ENCODE measurements around the gene DNAJC21. TPM values are rescaled to one million over a fixed set of nuclear protein-coding genes. Genes with fewer than 3 reads are reported as not detected.

Gene DNAJC21
- total RNA-seq, 1 experiment from 2014 or later, result 34.7 TPM

DNA sequence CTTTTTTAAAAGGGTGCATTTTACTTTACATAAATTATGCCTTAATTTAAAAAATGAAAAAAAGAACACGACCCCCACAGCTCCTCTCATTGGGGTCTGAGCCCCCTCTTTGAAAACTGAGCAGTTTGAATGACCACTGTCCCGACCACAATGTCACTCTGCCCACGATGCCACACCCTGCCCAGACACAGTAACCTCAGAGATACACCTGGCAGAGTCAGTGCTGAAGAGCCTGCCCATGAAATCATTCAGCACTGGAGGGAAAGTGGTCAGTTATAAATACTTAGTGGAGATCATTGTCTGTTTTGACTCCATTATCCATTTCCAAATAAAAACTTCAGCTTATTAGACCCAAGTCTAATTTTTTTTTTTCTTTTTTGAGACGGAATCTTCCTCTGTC lies 49.3 kb downstream of the DNAJC21 start:
- Histone ChIP-seq H3K9ac (ENCODE audit: low read length) (no peak overlapping the region), H3K27ac (ENCODE audit: low read depth, low read length) (no peak overlapping the region), H3K36me3 (ENCODE audit: control insufficient read depth in 1 of 2, insufficient read depth in 2 of 2, low read length in 2 of 2) (no peaks in the 10 kb centered on the region), H3K4me3 (replicated peaks in 1 of 2; ENCODE audit: low read depth in 1 of 2, low read length in 2 of 2) (no peak overlapping the region), H3K9me2 (ENCODE audit: insufficient read depth) (no peaks in the 10 kb centered on the region), H3K9me3 (ENCODE audit: control insufficient read depth in 1 of 2, insufficient read depth in 1 of 2, low read depth in 1 of 2, low read length in 2 of 2) (no peaks in the 10 kb centered on the region), H3K79me2 (ENCODE audit: insufficient read depth, low read length) (no peaks in the 10 kb centered on the region), H2AFZ (ENCODE audit: low read depth, low read length, poor library complexity, severe bottlenecking) (no peak overlapping the region), H3K4me1 (ENCODE audit: control insufficient read depth in 1 of 2, insufficient read depth in 2 of 2, low read length in 2 of 2) (no peaks in the 10 kb centered on the region), H3K4me2 (ENCODE audit: low read length) (no peak overlapping the region), H4K20me1 (ENCODE audit: insufficient read depth) (no peaks in the 10 kb centered on the region), H3K27me3 (ENCODE audit: insufficient read depth, low read length) (no peaks in the 10 kb centered on the region)
- no TSS peak for BruUV-seq (replicated peaks)
- DNase-seq (ENCODE audit: low read depth, low spot score) (no peak), ATAC-seq (no peak)
- ChIA-PET CTCF (interaction anchor here (1.1 kb wide), 1 partner anchor 21 kb away, joined by 3 read pairs; no protein-coding TSS in a partner anchor), RAD21 (ENCODE audit: low non-redundant PET in 1 of 2, low total read pairs in 2 of 2, uncharacterized antibody in 2 of 2, unreplicated experiment in 2 of 2) (no interaction called here), POLR2A (no interaction called here)
- TF ChIP-seq CEBPB (IDR thresholded peaks at IDR 0.05; ENCODE audit: low read depth) (no peak), SP1 (IDR thresholded peaks at IDR 0.05; ENCODE audit: low read depth) (no peak), EZH2phosphoT487 (IDR thresholded peaks at IDR 0.05; ENCODE audit: borderline replicate concordance) (no peak), POLR2A (IDR thresholded peaks at IDR 0.05; ENCODE audit: borderline replicate concordance, extremely low read depth, insufficient read depth, insufficient read length) (no peak), ZFX (IDR thresholded peaks at IDR 0.05) (no peak), EGR1 (IDR thresholded peaks at IDR 0.05; ENCODE audit: low read depth) (no peak), SRF (IDR thresholded peaks at IDR 0.05; ENCODE audit: low read depth) (no peak), EZH2 (IDR thresholded peaks at IDR 0.05) (no peak), JUND (IDR thresholded peaks at IDR 0.05) (no peak), SIN3A (IDR thresholded peaks at IDR 0.05; ENCODE audit: low read depth) (no peak)
- TF ChIP-seq, protein P1, sequence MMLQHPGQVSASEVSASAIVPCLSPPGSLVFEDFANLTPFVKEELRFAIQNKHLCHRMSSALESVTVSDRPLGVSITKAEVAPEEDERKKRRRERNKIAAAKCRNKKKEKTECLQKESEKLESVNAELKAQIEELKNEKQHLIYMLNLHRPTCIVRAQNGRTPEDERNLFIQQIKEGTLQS (IDR thresholded peaks at IDR 0.05), result no peak
- TF ChIP-seq, protein P2, sequence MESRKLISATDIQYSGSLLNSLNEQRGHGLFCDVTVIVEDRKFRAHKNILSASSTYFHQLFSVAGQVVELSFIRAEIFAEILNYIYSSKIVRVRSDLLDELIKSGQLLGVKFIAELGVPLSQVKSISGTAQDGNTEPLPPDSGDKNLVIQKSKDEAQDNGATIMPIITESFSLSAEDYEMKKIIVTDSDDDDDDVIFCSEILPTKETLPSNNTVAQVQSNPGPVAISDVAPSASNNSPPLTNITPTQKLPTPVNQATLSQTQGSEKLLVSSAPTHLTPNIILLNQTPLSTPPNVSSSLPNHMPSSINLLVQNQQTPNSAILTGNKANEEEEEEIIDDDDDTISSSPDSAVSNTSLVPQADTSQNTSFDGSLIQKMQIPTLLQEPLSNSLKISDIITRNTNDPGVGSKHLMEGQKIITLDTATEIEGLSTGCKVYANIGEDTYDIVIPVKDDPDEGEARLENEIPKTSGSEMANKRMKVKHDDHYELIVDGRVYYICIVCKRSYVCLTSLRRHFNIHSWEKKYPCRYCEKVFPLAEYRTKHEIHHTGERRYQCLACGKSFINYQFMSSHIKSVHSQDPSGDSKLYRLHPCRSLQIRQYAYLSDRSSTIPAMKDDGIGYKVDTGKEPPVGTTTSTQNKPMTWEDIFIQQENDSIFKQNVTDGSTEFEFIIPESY (IDR thresholded peaks at IDR 0.05; ENCODE audit: extremely low read depth, insufficient replicate concordance, low read length), result no peak
- intact Hi-C loops (cut with micrococcal nuclease), result no loop called here
